ENCODE measurements around the gene CHRM3.

CHRM3 gene

GRCh38 chr1:239392271-239392670 is 5.9 kb downstream of the CHRM3 start:
- in situ Hi-C loops (cut with HindIII; ENCODE audit: low sequenced_read_pairs), result no loop called here
- DNase-seq (ENCODE audit: low read depth), result no peak
- H3K4me3 ChIP-seq (ENCODE audit: low read depth, low read length), result no peak overlapping the region
- TF ChIP-seq, protein P1, sequence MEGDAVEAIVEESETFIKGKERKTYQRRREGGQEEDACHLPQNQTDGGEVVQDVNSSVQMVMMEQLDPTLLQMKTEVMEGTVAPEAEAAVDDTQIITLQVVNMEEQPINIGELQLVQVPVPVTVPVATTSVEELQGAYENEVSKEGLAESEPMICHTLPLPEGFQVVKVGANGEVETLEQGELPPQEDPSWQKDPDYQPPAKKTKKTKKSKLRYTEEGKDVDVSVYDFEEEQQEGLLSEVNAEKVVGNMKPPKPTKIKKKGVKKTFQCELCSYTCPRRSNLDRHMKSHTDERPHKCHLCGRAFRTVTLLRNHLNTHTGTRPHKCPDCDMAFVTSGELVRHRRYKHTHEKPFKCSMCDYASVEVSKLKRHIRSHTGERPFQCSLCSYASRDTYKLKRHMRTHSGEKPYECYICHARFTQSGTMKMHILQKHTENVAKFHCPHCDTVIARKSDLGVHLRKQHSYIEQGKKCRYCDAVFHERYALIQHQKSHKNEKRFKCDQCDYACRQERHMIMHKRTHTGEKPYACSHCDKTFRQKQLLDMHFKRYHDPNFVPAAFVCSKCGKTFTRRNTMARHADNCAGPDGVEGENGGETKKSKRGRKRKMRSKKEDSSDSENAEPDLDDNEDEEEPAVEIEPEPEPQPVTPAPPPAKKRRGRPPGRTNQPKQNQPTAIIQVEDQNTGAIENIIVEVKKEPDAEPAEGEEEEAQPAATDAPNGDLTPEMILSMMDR (IDR thresholded peaks at IDR 0.05; ENCODE audit: low read depth, low read length, missing control alignments), result no peak

DNA sequence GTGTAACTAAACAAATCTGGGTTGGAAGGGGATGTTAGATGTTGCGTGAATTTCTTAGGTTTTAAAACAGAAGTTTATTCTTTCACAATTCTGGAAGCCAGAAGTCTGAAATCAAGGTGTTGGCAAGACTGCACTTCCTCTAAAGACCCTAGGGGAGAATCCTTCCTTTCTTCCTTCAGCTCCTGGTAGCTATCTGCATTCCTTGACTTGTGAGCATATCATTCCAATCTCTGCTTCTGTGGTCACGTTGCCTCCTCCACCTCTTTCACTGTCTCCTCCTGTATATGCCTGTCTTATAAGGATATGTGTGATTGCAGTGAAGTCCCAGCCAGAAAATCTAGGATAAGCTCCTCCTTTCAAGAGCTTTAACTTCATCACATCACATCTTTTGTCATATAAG is 7.7 kb downstream of the CHRM3 start:
- in situ Hi-C loops (cut with HindIII; ENCODE audit: low sequenced_read_pairs), result no loop called here
- H3K4me3 ChIP-seq (ENCODE audit: low read depth, low read length), result no peak overlapping the region
- TF ChIP-seq, protein P1 (IDR thresholded peaks at IDR 0.05; ENCODE audit: low read depth, low read length, missing control alignments), result no peak
- DNase-seq (ENCODE audit: low read depth), result no peak

GRCh38 chr1:239413916-239414315 is 27.5 kb downstream of the CHRM3 start:
- in situ Hi-C loops (cut with HindIII; ENCODE audit: low sequenced_read_pairs), result no loop called here
- TF ChIP-seq, protein P1 (IDR thresholded peaks at IDR 0.05; ENCODE audit: low read depth, low read length, missing control alignments), result no peak
- no peak overlapping the region for H3K4me3 ChIP-seq (ENCODE audit: low read depth, low read length)
- no peak for DNase-seq (ENCODE audit: low read depth)

- H3K4me3 ChIP-seq (ENCODE audit: low read depth, low read length), result no peak overlapping the region
- TF ChIP-seq, protein P1 (IDR thresholded peaks at IDR 0.05; ENCODE audit: low read depth, low read length, missing control alignments), result no peak
- no peak for DNase-seq (ENCODE audit: low read depth)
- in situ Hi-C loops (cut with HindIII; ENCODE audit: low sequenced_read_pairs), result no loop called here
Measured at GRCh38 chr1:239417221-239417620, 30.9 kb downstream of the CHRM3 start.

- TF ChIP-seq, protein P1 (IDR thresholded peaks at IDR 0.05; ENCODE audit: low read depth, low read length, missing control alignments), result no peak
- no peak overlapping the region for H3K4me3 ChIP-seq (ENCODE audit: low read depth, low read length)
- no peak for DNase-seq (ENCODE audit: low read depth)
- in situ Hi-C loops (cut with HindIII; ENCODE audit: low sequenced_read_pairs), result no loop called here
Measured at GRCh38 chr1:239417986-239418640, 31.7 kb downstream of the CHRM3 start.

GRCh38 chr1:239418681-239419080 is 32.3 kb downstream of the CHRM3 start:
- TF ChIP-seq, protein P1 (IDR thresholded peaks at IDR 0.05; ENCODE audit: low read depth, low read length, missing control alignments), result no peak
- H3K4me3 ChIP-seq (ENCODE audit: low read depth, low read length), result no peak overlapping the region
- DNase-seq (ENCODE audit: low read depth), result no peak
- in situ Hi-C loops (cut with HindIII; ENCODE audit: low sequenced_read_pairs), result no loop called here
